Choroid plexus epithelial cell (primary cell): ENCODE results near the gene TSR1.

Source experiments
- DNase-seq: peaks from one replicate; pipeline ENCODE4 v3.0.0-alpha.2; 2010; ENCODE audit warnings: low read depth
- H3K4me3 ChIP-seq: 2 replicates; pipeline ENCODE4 v1.5.1; 2011; ENCODE audit warnings: low read depth, mild to moderate bottlenecking, control low read depth, low read length, moderate library complexity
- CTCF ChIP-seq: conservative IDR thresholded peaks from 2 replicates; pipeline ENCODE4 v1.5.1; 2011; ENCODE audit warnings: low read depth, mild to moderate bottlenecking, control low read depth, inconsistent platforms, low read length, moderate library complexity

TSR1 gene

GRCh38 chr17:2379489-2380225, 43.4 kb upstream of the TSR1 start:
- no peak for TF ChIP-seq CTCF
- no peak overlapping the region for H3K4me3 ChIP-seq
- DNase-seq = no peak

- DNase-seq = no peak
- TF ChIP-seq CTCF = no peak
- no peak overlapping the region for H3K4me3 ChIP-seq
Observed at GRCh38 chr17:2378905-2379304, 42.6 kb upstream of the TSR1 start.

- H3K4me3 ChIP-seq = no peak overlapping the region
- DNase-seq = no peak
- no peak for TF ChIP-seq CTCF
Observed at GRCh38 chr17:2377659-2378058, 41.4 kb upstream of the TSR1 start.

GRCh38 chr17:2376107-2376506, 39.9 kb upstream of the TSR1 start:
- DNase-seq = no peak
- no peak for TF ChIP-seq CTCF
- H3K4me3 ChIP-seq = no peak overlapping the region

GRCh38 chr17:2375406-2375805, 39.1 kb upstream of the TSR1 start:
- TF ChIP-seq CTCF = no peak
- no peak overlapping the region for H3K4me3 ChIP-seq
- DNase-seq = no peak

- DNase-seq = no peak
- no peak overlapping the region for H3K4me3 ChIP-seq
- TF ChIP-seq CTCF = no peak
Observed at GRCh38 chr17:2374549-2375285, 38.5 kb upstream of the TSR1 start.
